Testis (tissue), 2 donors: ENCODE data around the gene PTPRS.

Source experiments
- CTCF ChIP-seq, 3 experiments: fragments of 450-650 bp in 2 of 3; fragments of 200-600 bp in 1 of 3; sonication (generic) in 1 of 3; IDR thresholded peaks; one replicate each; pipeline ENCODE4 v1.5.1; 2016 to 2019; ENCODE audit warnings: antibody characterized with exemption in 3 of 3, mild to moderate bottlenecking in 2 of 3, moderate library complexity in 1 of 3
- POLR2A ChIP-seq: fragments of 450-650 bp; IDR thresholded peaks from one replicate; pipeline ENCODE4 v1.6.1; 2017; ENCODE audit warnings: antibody characterized with exemption, mild to moderate bottlenecking, moderate library complexity

- TF ChIP-seq CTCF (IDR thresholded peaks at IDR 0.05) (no peak), POLR2A (no peak)
Observed at GRCh38 chr19:5343848-5344247, 3.2 kb upstream of the PTPRS start.
